HEK293 (cell line): ENCODE results near the gene STK24.

Source experiments
- EGR2 ChIP-seq: fragments of 450-650 bp; formaldehyde crosslinking; IDR thresholded peaks from 2 replicates; pipeline ENCODE4 v1.5.1; 2016; ENCODE audit warnings: low read depth, missing biosample characterization, missing genetic modification characterization
- HOXC10 ChIP-seq: sonication (generic); formaldehyde crosslinking; IDR thresholded peaks from 2 replicates; pipeline ENCODE4 v1.8.1; 2023; ENCODE audit warnings: mild to moderate bottlenecking, missing genetic modification reagents
- KLF1 ChIP-seq: fragments of 450-650 bp; formaldehyde crosslinking; IDR thresholded peaks from 2 replicates; pipeline ENCODE4 v1.5.1; 2016; ENCODE audit warnings: missing biosample characterization, missing genetic modification characterization
- ZBTB17 ChIP-seq: fragments of 450-650 bp; formaldehyde crosslinking; IDR thresholded peaks from 2 replicates; pipeline ENCODE4 v1.5.1; 2016; ENCODE audit warnings: missing biosample characterization, missing genetic modification characterization
- ZNF239 ChIP-seq: fragments of 450-650 bp; formaldehyde crosslinking; IDR thresholded peaks from 2 replicates; pipeline ENCODE4 v1.5.1; 2016; ENCODE audit warnings: missing biosample characterization, missing genetic modification characterization
- ZNF335 ChIP-seq: fragments of 450-650 bp; formaldehyde crosslinking; conservative IDR thresholded peaks from 2 replicates; pipeline ENCODE4 v1.5.1; 2016; ENCODE audit warnings: missing biosample characterization, missing genetic modification characterization
- ZNF747 ChIP-seq: fragments of 450-650 bp; formaldehyde crosslinking; IDR thresholded peaks from 2 replicates; pipeline ENCODE4 v1.5.1; 2016; ENCODE audit warnings: missing biosample characterization, missing genetic modification characterization
- TF ChIP-seq, protein P1 (sequence below): fragments of 450-650 bp; formaldehyde crosslinking; IDR thresholded peaks from 2 replicates; pipeline ENCODE4 v1.5.1; 2016; ENCODE audit warnings: missing biosample characterization, missing genetic modification characterization
- TF ChIP-seq, protein P2 (sequence below): fragments of 450-650 bp; formaldehyde crosslinking; IDR thresholded peaks from 2 replicates; pipeline ENCODE4 v1.5.1; 2016; ENCODE audit warnings: missing biosample characterization, missing genetic modification characterization
- TF ChIP-seq, protein P3 (sequence below): fragments of 450-650 bp; formaldehyde crosslinking; IDR thresholded peaks from 2 replicates; pipeline ENCODE4 v1.5.1; 2016; ENCODE audit warnings: missing biosample characterization, missing genetic modification characterization
- TF ChIP-seq, protein P4 (sequence below): fragments of 450-650 bp; formaldehyde crosslinking; IDR thresholded peaks from 2 replicates; pipeline ENCODE4 v1.5.1; 2017; ENCODE audit warnings: missing biosample characterization, missing genetic modification characterization
- TF ChIP-seq, protein P5 (sequence below): fragments of 450-650 bp; IDR thresholded peaks from 2 replicates; pipeline ENCODE4 v1.5.1; 2018; ENCODE audit warnings: missing biosample characterization, missing genetic modification characterization
- TF ChIP-seq, protein P6 (sequence below): fragments of 450-650 bp; formaldehyde crosslinking; IDR thresholded peaks from 2 replicates; pipeline ENCODE4 v1.5.1; 2016; ENCODE audit warnings: missing biosample characterization, missing genetic modification characterization, low read depth

DNA sequence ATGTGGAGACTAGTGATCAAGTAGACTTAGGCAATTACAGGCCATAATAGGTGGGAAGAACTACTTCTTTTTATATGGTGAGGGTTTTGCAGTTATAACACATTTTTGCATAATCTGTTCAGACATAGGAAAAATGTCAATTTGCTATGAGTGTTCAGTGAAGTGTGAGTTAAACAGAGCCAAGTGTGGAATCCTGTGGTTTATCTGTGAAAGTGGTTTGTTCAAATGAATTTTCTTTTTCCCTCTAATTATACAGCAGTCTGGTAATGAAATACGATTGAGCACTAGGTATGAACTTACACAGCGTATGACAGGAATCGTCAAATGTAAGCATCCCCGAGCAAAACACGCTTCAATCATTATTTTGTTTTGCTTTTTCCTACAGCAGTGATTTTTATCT, 178.3 kb downstream of the STK24 start:
- TF ChIP-seq, protein P1, sequence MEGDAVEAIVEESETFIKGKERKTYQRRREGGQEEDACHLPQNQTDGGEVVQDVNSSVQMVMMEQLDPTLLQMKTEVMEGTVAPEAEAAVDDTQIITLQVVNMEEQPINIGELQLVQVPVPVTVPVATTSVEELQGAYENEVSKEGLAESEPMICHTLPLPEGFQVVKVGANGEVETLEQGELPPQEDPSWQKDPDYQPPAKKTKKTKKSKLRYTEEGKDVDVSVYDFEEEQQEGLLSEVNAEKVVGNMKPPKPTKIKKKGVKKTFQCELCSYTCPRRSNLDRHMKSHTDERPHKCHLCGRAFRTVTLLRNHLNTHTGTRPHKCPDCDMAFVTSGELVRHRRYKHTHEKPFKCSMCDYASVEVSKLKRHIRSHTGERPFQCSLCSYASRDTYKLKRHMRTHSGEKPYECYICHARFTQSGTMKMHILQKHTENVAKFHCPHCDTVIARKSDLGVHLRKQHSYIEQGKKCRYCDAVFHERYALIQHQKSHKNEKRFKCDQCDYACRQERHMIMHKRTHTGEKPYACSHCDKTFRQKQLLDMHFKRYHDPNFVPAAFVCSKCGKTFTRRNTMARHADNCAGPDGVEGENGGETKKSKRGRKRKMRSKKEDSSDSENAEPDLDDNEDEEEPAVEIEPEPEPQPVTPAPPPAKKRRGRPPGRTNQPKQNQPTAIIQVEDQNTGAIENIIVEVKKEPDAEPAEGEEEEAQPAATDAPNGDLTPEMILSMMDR (tag by site-specific recombination): no peak
- TF ChIP-seq ZNF335 (tag by site-specific recombination) (no peak), EGR2 (tag by site-specific recombination) (no peak), HOXC10 (CRISPR knock-in tag) (no peak), ZNF747 (tag by site-specific recombination) (no peak), ZNF239 (tag by site-specific recombination) (no peak), ZBTB17 (tag by site-specific recombination) (no peak), KLF1 (tag by site-specific recombination) (no peak)
- TF ChIP-seq, protein P2, sequence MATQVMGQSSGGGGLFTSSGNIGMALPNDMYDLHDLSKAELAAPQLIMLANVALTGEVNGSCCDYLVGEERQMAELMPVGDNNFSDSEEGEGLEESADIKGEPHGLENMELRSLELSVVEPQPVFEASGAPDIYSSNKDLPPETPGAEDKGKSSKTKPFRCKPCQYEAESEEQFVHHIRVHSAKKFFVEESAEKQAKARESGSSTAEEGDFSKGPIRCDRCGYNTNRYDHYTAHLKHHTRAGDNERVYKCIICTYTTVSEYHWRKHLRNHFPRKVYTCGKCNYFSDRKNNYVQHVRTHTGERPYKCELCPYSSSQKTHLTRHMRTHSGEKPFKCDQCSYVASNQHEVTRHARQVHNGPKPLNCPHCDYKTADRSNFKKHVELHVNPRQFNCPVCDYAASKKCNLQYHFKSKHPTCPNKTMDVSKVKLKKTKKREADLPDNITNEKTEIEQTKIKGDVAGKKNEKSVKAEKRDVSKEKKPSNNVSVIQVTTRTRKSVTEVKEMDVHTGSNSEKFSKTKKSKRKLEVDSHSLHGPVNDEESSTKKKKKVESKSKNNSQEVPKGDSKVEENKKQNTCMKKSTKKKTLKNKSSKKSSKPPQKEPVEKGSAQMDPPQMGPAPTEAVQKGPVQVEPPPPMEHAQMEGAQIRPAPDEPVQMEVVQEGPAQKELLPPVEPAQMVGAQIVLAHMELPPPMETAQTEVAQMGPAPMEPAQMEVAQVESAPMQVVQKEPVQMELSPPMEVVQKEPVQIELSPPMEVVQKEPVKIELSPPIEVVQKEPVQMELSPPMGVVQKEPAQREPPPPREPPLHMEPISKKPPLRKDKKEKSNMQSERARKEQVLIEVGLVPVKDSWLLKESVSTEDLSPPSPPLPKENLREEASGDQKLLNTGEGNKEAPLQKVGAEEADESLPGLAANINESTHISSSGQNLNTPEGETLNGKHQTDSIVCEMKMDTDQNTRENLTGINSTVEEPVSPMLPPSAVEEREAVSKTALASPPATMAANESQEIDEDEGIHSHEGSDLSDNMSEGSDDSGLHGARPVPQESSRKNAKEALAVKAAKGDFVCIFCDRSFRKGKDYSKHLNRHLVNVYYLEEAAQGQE (tag by site-specific recombination): no peak
- TF ChIP-seq, protein P3, sequence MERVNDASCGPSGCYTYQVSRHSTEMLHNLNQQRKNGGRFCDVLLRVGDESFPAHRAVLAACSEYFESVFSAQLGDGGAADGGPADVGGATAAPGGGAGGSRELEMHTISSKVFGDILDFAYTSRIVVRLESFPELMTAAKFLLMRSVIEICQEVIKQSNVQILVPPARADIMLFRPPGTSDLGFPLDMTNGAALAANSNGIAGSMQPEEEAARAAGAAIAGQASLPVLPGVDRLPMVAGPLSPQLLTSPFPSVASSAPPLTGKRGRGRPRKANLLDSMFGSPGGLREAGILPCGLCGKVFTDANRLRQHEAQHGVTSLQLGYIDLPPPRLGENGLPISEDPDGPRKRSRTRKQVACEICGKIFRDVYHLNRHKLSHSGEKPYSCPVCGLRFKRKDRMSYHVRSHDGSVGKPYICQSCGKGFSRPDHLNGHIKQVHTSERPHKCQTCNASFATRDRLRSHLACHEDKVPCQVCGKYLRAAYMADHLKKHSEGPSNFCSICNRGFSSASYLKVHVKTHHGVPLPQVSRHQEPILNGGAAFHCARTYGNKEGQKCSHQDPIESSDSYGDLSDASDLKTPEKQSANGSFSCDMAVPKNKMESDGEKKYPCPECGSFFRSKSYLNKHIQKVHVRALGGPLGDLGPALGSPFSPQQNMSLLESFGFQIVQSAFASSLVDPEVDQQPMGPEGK: no peak
- TF ChIP-seq, protein P4, sequence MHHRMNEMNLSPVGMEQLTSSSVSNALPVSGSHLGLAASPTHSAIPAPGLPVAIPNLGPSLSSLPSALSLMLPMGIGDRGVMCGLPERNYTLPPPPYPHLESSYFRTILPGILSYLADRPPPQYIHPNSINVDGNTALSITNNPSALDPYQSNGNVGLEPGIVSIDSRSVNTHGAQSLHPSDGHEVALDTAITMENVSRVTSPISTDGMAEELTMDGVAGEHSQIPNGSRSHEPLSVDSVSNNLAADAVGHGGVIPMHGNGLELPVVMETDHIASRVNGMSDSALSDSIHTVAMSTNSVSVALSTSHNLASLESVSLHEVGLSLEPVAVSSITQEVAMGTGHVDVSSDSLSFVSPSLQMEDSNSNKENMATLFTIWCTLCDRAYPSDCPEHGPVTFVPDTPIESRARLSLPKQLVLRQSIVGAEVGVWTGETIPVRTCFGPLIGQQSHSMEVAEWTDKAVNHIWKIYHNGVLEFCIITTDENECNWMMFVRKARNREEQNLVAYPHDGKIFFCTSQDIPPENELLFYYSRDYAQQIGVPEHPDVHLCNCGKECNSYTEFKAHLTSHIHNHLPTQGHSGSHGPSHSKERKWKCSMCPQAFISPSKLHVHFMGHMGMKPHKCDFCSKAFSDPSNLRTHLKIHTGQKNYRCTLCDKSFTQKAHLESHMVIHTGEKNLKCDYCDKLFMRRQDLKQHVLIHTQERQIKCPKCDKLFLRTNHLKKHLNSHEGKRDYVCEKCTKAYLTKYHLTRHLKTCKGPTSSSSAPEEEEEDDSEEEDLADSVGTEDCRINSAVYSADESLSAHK (tag by site-specific recombination): no peak
- TF ChIP-seq, protein P5, sequence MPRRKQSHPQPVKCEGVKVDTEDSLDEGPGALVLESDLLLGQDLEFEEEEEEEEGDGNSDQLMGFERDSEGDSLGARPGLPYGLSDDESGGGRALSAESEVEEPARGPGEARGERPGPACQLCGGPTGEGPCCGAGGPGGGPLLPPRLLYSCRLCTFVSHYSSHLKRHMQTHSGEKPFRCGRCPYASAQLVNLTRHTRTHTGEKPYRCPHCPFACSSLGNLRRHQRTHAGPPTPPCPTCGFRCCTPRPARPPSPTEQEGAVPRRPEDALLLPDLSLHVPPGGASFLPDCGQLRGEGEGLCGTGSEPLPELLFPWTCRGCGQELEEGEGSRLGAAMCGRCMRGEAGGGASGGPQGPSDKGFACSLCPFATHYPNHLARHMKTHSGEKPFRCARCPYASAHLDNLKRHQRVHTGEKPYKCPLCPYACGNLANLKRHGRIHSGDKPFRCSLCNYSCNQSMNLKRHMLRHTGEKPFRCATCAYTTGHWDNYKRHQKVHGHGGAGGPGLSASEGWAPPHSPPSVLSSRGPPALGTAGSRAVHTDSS (tag by site-specific recombination): no peak
- TF ChIP-seq, protein P6, sequence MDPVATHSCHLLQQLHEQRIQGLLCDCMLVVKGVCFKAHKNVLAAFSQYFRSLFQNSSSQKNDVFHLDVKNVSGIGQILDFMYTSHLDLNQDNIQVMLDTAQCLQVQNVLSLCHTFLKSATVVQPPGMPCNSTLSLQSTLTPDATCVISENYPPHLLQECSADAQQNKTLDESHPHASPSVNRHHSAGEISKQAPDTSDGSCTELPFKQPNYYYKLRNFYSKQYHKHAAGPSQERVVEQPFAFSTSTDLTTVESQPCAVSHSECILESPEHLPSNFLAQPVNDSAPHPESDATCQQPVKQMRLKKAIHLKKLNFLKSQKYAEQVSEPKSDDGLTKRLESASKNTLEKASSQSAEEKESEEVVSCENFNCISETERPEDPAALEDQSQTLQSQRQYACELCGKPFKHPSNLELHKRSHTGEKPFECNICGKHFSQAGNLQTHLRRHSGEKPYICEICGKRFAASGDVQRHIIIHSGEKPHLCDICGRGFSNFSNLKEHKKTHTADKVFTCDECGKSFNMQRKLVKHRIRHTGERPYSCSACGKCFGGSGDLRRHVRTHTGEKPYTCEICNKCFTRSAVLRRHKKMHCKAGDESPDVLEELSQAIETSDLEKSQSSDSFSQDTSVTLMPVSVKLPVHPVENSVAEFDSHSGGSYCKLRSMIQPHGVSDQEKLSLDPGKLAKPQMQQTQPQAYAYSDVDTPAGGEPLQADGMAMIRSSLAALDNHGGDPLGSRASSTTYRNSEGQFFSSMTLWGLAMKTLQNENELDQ (tag by site-specific recombination): no peak
